HG02840 (cell line): ENCODE data around the gene PLA2G4C.

Experiments
- ATAC-seq: cut with Tn5 transposase; IDR thresholded peaks from one replicate; pipeline ENCODE4 v1.9.1; 2021; ENCODE audit warnings: mild to moderate bottlenecking, moderate library complexity, moderate number of reproducible peaks; ENCODE audit not compliant: unreplicated experiment, low FRiP score

Gene PLA2G4C, protein sequence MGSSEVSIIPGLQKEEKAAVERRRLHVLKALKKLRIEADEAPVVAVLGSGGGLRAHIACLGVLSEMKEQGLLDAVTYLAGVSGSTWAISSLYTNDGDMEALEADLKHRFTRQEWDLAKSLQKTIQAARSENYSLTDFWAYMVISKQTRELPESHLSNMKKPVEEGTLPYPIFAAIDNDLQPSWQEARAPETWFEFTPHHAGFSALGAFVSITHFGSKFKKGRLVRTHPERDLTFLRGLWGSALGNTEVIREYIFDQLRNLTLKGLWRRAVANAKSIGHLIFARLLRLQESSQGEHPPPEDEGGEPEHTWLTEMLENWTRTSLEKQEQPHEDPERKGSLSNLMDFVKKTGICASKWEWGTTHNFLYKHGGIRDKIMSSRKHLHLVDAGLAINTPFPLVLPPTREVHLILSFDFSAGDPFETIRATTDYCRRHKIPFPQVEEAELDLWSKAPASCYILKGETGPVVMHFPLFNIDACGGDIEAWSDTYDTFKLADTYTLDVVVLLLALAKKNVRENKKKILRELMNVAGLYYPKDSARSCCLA

DNA sequence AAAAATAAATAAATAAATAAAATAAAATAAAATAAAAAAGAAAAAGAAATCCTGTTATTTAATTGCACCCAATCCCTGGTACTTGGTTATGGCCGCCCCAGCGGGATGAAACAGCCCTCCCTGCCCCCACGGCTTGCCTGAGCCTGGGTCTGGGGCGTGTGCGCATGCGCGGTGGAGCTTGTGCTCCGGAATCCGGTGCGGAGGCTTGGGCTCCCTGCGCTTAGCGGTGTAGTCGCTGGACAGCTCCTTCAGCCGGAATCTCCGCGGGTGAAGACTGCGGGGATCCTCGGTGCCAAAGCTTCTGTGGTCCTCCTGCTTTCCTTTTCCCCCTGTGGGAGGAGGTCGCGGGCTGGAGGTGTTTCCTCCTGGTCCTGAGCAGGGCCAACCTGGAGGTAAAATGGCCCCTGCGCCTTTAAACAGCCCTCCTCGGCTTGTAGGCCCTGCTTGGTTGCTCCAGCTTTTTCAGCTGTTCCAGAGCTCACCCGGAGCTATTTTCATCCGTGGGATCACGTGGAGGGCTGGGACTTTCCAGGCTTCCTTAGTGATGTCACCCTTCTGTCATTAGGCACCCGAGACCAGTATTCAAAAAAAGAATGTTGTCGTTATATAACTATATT lies at the start of gene PLA2G4C:
Gene PLA2G4C, minus strand, starts transcription at position 468 of the 617 bp plus-strand sequence. CDS start 4,288 bp downstream, outside the sequence.
- peak; percentile 47 for ATAC-seq

DNA sequence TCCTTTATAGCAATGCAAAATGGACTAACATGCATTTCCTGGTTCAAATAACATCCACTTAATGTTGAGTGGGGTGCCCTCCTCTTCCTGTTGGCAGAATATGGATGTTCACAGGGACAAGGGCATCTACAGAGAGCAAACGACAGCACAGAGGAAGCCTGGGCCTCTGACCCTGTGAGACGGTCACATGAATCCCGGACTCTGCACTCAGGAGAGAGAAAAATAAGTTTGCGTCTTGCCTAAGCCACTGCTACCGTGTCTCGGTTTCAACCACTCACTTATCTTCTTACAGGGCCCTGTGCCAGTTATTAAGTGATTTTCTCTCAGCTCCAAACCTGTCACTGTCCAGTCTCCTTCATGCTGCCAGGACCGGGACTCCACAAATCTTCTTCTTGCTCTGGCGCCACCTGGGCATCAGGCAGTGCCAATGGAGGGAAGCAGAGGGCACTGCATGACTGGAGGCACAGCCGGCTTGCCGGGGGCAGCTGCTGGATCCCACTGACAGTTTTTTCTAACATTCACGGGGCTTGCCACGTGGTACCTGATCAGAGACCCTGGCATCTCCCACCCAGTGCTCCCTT lies 47.7 kb upstream of the PLA2G4C start:
- no peak for ATAC-seq

DNA sequence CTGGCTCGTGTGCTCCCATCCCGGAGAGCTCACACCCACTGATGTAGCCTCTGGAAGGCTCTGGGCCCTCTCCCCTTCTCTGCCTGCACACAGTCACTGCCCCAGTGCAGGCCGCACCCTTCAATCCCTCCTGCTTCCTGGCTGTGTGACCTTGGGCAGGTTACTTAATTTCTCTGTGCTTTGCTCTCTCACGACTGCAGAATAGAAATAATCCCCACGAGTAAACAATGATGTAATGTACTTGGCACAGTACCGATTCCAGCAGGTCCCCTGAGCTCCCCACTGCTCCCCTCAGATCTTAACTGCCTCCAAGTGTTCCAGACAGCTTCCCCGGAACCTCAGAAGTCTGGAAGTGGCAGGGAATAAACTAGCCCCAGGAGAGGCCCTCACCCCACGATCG lies 43.4 kb upstream of the PLA2G4C start:
- ATAC-seq, result no peak

DNA sequence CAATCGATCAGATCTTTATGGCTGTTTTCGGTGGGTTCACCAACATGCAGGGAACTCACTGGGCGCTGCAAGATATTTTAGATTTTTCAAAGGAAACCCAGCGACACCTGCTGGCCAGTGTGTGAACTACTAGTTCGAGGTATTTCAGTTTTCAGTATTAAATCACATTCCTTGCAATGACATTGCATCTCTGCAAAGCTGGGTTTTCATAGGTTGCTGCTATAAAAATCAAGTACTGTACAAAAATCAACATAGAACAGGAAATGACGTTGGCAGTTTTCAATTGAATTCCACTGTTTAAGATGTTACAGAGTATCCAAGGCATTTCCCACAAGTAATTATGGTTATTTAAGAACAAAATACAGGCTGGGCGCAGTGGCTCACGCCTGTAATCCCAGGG lies 41.9 kb upstream of the PLA2G4C start:
- ATAC-seq, result no peak

DNA sequence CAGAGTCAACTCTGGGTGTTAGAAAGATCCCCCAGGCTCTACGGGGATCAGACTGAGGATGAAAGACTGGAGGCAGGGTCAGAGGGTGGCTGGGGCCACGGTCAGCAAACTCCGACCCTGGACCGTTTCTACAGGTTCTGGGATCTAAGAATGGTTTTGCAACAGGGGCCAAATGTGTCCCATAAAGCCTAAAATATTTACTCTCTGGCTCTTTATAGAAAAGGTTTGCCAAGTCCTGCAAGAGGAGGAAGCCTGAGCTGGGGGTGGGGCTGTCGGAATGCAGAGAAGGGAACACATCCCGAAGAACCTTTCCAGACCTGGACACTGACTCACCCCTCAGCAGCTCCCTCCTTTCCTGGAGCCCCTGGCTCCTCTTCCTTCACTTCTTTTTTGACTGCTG lies 38.8 kb upstream of the PLA2G4C start:
- no peak for ATAC-seq

DNA sequence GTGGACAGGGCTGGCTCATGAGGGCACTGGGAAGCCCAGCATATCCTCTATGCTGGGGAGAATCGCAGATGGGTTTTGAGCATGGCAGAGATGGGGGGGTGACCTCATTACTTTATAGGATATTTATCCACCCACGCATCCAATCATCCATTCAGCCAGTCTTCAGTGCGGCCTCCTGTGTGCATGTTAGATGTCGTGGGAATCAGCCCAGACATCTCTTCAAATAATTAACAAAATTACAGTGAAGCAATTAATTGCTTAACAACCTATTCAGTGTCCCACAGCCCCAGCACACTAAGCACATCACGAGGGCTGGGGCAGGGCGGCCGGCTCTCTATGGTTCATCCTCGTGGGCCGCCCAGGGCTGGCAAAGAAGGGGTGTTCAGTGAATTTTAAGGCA lies 38.0 kb upstream of the PLA2G4C start:
- ATAC-seq, result no peak

DNA sequence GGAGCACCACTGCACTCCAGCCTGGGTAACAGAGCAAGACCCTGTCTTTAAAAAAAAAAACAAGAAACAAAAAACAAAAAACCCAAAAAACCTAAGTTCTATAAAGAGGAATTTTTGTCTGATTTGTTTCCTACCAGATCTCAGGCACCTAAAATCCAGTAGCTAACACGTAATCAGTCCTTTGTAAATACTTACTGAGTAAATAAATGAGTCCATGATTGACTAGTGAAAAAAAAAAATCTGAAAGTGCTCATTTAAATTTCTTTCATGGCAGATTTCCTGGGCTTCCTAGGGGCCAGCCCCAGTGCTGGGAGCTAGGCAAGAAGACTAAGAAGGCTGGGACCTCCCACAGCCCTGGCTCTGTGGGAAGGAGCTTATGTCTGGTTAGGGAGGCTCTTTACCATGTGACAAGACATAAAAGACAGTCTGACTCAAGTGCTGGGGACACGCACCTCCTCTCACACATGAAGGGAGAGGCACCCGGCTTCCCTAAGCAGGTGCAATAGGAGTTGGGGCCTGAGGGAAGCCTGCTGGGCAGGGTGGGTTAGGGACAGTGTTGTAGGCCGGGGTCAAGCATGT lies 37.1 kb upstream of the PLA2G4C start:
- ATAC-seq, result no peak

DNA sequence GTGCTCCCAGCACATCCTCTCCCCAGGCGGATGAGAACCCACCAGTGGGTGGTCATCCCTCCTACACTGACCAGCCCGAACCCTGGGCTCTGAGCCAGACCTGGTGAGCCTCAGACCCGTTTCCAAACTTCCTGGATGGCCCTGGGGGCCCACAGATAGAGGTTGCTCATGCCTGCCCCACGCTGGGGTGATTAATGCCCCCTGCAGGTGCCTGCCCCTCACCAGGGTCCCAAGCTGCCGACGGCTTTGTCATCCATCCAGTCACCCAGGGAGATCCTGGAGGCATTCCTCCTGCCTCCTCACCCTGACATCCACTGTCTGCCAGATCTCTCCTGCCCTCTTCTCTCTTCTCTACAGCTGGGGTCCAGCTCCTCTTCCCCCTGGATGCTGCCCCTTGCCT lies 28.4 kb upstream of the PLA2G4C start:
- no peak for ATAC-seq

DNA sequence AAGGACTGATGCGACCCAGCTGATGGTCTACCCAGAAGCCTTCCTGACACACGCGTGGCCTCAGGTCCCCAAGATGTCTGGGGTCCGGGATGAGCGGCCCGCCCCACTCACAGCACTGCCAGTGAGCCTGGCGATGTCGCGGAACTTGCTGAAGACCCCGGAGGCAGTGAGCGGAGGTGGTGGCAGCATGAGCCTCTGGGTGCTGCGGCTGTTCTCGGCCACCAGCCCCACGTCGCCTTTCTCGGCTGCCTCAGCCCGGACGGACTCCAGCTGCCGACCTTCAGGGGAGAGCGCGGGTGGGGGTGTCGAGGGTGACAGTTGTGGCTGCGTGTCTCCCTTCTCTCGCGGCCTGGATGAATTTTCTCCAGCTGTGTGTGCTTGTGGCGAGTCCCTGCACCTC lies 26.8 kb upstream of the PLA2G4C start:
- no peak for ATAC-seq

DNA sequence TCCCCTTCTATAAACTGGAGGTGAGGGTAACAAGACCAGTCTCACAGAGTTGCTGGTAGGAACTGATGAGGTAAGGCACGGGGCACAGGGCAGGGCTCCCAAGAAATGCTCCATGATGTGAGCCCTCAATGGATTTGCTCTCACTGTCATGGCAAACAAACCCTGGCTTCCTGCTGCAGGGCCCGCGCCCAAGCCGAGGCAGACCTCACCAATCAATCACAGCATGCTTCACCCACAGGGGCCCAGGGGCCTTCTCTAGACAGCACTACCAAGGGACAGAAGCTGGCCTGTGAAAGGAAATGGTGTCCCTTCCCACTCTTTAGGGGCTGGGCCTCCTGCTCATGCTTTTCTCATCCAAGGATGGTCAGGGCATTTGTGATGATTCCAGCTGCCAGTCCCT lies 25.9 kb upstream of the PLA2G4C start:
- ATAC-seq, result no peak

DNA sequence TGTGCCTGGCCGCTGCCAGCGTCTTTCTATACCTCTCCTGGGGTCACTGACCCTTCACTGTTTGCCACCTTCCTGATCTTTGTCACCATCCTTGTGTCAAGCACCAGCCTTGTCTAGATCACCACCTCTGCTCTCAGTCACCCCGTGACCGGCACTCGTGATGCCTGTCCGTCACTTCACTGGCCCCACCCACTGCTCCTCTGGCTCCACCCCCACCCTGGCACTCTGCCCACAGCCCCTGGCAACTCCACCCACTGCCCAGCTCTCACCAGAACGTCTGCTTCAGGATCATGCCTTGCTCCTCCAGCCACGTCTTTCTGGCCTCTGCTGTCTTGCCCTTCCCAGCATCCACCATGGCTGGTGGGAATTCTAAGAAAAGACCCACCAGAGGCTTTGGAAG lies 24.8 kb upstream of the PLA2G4C start:
- ATAC-seq, result no peak

DNA sequence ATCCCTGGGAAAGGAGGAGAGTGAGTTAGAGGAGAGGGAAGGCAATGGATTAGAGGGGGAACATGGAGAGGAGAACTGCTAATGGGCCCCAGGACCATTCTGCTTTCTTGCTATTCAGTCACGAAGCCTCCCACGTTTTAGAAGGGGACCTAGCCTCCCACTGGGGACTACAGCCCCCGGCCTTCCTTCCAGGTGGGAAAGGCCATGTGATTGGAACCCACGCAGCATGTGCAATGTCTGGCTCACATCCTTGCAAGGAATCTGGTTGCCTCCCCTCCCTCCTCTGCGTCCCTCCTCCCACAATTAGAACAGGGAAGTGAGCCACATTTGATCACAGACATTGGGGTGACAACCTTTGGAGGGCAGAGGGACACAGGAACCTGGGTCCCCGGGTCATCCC lies 22.5 kb upstream of the PLA2G4C start:
- ATAC-seq, result no peak

DNA sequence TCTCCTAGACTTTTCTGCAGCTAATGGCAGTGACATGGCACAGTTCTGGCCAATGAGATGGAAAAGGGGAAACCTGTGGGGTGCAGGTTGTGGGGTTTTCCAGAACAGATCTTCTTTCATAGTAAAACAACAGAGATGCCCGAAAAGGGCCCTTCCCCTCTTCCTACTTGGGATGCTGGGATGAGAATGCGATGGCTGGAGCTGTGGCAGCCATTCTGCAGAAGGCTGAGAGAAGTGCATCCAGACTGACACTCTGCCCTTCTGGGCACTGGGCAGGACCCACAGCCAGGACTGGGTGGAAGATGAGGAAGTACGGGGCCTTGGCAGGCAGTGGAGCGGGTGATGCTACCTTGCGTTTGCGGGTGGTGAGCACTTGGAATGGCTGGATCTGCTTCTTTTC lies 16.9 kb upstream of the PLA2G4C start:
- no peak for ATAC-seq

DNA sequence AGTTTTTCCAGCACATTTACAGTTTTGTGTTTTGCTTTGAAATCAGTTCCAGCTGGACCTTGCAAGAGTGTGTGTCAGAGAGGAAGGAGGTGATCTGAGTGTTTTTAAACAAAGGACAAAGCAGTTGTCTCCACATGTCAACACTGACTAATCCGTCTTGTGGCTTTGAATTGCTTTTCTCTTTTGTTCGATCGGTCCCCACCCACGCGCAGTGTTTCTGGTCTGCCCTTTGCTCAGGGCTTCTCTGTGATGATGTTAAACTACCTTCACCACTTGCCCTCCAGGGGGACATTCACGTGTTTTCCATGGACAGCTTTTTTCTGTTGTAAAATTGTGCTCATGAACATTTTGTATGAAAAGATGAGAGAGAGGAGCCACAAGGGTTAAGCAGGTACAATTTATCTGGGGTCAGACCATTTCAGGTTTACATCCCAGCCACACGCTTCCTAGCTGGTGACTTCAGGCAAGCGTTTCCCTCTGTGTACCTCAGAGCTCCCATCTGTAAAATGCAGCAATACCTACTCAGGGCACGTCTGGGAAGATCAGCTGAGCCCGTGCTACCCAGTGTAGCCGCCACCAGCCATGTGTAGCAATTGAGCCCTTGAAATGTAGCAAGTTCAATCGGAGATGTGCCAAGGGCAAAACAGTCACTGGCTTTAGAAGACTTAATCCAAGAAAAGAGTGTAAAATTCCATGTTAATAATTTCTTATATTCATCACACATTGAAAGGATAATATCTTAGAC lies 13.5 kb upstream of the PLA2G4C start:
- no peak for ATAC-seq

DNA sequence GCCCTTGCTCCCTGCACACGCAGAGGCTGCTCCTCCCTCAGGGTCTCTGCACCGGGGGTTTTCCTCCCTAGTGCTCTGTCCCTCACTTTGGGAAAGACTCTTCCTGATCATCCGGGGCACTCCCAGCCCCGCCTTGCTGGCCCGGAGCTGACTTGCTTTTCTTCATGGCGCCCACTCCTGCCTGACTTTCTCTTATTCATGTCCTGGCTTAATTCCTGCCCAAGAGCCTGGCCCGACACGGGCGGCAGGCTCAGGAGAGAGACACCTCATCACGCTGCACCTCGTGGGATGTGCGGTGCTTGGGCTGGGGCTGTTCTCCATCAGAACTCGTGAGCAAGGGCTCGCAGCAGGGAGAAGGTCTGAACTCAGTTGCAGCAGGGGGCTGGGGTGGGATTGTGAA lies 11.8 kb upstream of the PLA2G4C start:
- ATAC-seq, result no peak

DNA sequence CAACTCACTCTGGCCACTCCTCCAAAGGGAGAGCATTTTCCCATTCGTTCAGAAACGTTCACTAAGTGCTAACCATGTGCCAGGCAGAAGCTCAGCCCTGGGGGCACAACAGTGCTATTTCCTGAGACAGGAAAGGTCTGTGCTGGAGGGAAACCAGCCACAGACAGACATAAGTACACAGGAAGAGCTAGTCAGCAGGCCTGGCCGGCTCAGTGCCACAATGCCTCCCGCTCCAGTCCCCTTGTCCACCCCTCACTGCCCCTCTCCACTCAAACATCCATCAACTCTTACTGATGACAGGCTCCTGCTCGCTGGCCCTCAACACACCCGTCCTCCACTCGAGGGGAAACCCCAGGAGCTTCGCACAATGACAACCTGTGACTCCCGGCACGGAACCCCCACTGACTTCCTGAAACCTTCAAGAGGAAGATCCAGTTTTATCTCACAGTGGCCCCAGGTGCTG lies 11.3 kb upstream of the PLA2G4C start:
- ATAC-seq, result no peak

DNA sequence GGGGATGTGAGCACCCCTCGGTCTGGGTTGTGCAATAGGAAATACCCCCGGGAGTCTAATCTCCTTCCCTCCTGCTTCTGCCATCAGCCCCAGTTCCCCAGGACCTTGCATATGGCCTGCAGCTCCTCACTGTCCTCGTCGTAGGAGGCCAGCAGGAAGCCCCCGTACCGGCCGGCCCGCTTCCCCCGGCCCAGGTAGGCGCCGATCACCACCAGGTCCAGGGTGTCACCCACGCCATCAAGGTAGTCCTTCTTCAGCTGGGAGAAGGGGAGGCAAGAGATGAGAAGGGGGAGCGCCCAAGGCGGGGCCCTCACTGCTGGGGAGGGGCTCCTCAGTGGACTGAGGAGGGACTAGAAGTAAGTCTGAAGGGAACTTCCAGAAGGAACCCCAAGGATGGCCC lies 10.4 kb upstream of the PLA2G4C start:
- no peak for ATAC-seq

DNA sequence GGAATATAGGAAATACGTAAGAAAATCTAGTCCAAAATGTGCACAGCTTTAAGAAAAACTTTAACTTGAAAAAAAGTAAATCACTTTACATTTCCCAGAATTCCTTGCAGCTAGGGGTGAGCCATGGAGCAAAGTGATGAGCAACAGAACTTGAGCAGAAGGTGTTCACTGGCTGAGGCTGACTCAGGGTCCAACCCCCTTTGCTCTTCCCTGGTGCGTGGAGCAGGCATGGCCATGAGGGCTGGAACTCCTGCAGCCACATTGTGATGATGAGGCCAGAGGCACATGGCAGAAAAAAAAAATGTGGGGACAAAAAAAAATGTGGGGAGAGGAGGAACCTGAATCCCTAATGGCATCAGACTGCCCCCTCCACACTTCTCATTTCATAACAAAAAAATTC lies 9.9 kb upstream of the PLA2G4C start:
- no peak for ATAC-seq

DNA sequence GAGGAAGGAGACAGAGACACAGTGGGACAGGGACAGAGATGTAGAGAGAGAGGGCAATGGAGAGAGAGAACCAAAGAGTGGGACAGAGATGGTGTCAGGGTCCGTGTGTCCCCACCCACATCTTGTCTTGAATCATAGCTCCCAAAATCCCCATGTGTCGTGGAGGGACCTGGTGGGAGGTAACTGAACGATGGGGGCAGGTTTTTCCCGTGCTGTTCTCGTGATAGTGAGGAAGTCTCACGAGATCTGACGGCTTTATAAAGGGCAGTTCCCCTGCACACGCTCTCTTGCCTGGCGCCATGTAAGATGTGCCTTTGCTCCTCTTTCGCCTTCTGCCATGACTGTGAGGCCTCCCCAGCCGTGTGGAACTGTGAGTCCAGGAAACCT lies 7.5 kb upstream of the PLA2G4C start:
- ATAC-seq, result no peak

DNA sequence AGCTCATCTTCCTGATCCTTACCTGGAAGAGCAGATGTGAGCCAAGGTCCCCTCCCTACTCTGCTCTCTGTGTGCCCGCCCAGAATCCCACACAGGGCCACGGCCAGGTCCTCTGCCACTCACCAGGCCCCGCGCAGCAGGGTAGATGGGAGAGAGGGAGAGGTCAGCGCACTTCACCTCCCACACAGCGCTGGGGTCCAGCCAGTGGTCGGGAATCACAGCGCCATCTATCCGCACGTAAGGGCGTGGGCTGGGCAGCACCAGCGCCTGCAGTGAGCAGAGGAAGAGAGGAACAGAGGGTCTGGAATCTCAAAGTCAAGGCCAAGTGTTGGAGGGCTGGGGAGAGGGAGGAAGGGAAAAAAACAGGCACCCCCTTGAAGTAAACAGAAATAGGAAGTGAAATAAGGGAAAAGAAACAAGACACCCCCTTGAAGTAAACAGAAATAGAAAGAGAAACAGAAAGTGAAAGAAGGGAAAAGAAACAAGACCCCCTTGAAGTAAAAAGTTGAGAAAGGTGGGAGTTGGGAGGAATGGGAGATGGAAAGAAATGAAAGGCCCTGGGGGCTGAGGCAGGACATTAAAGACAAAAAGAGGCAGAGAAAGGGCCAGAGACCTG lies 7.0 kb upstream of the PLA2G4C start:
- ATAC-seq, result no peak
